CD4-positive, alpha-beta memory T cell (primary cell): Measurements from ENCODE around the gene EIF4G1. TPM values are rescaled to one million over a fixed set of nuclear protein-coding genes. Genes with fewer than 3 reads are reported as not detected.
"Not testable (repeated sequence)": the region's sequence is repeated elsewhere in the genome, so short reads cannot be mapped to it uniquely, and the experiment has no call there.

ENCODE experiments used
- CTCF ChIA-PET: fragments of 350-600 bp; sonication (Branson Sonifier 250); formaldehyde crosslinking; loops from one replicate; lab custom pipeline; 2021; ENCODE audit warnings: inconsistent platforms; ENCODE audit not compliant: partially characterized antibody; lab: Charles Lee
- POLR2A ChIA-PET: fragments of 350-600 bp; sonication (Branson Sonifier 250); formaldehyde crosslinking; loops from one replicate; lab custom pipeline; 2021; ENCODE audit not compliant: partially characterized antibody; lab: Charles Lee
- DNase-seq, 5 donors: peaks; one replicate each; pipeline versions ENCODE4 v3.0.0 to v3.0.0-alpha.2; 2020 to 2022; ENCODE audit warnings: mixed read lengths in 1 of 5
- H3K27ac ChIP-seq: one replicate; pipeline ENCODE4 v1.7.0; 2013; ENCODE audit warnings: low read depth, low read length
- H3K27me3 ChIP-seq: 2 replicates; pipeline ENCODE4 v1.7.0; 2013; ENCODE audit warnings: mild to moderate bottlenecking, low read length, moderate library complexity; ENCODE audit not compliant: insufficient read depth
- H3K36me3 ChIP-seq: 2 replicates; pipeline ENCODE4 v1.7.0; 2013; ENCODE audit warnings: mild to moderate bottlenecking, low read length, moderate library complexity; ENCODE audit not compliant: insufficient read depth
- H3K4me1 ChIP-seq: 2 replicates; pipeline ENCODE4 v1.7.0; 2013; ENCODE audit warnings: mild to moderate bottlenecking, low read length, moderate library complexity; ENCODE audit not compliant: insufficient read depth
- H3K4me3 ChIP-seq, 2 donors: one replicate each; pipeline ENCODE4 v1.7.0; 2013; ENCODE audit warnings: low read length in 2 of 2, mild to moderate bottlenecking in 1 of 2
- H3K9me3 ChIP-seq, 2 donors: one replicate each; pipeline ENCODE4 v1.7.0; 2013; ENCODE audit warnings: low read length in 2 of 2, control low read depth in 1 of 2; ENCODE audit not compliant: control insufficient read depth in 1 of 2
- H3K27ac Mint-ChIP-seq, 7 donors: one replicate each; pipeline ENCODE4 v1.8.0; 2020 to 2021; ENCODE audit warnings: mixed read lengths in 7 of 7, mild to moderate bottlenecking in 6 of 7, inconsistent platforms in 3 of 7, moderate library complexity in 3 of 7
- H3K27me3 Mint-ChIP-seq, 2 donors: one replicate each; pipeline ENCODE4 v1.8.0; 2020 to 2021; ENCODE audit warnings: mixed read lengths in 2 of 2
- H3K36me3 Mint-ChIP-seq, 2 donors: one replicate each; pipeline ENCODE4 v1.8.0; 2020 to 2021; ENCODE audit warnings: mixed read lengths in 2 of 2, inconsistent platforms in 1 of 2, mild to moderate bottlenecking in 1 of 2
- H3K4me1 Mint-ChIP-seq, 4 donors: one replicate each; pipeline ENCODE4 v1.8.0; 2020 to 2021; ENCODE audit warnings: mixed read lengths in 4 of 4, mild to moderate bottlenecking in 1 of 4
- H3K4me3 Mint-ChIP-seq, 8 donors: one replicate each; pipeline ENCODE4 v1.8.0; 2020 to 2021; ENCODE audit warnings: mixed read lengths in 8 of 8, mild to moderate bottlenecking in 7 of 8, moderate library complexity in 6 of 8, inconsistent platforms in 3 of 8
- H3K9me3 Mint-ChIP-seq, 8 donors: one replicate each; pipeline ENCODE4 v1.8.0; 2020 to 2021; ENCODE audit warnings: mixed read lengths in 8 of 8, mild to moderate bottlenecking in 5 of 8, inconsistent platforms in 3 of 8, moderate library complexity in 1 of 8
- intact Hi-C: fragments of 100-400 bp; cut with micrococcal nuclease; formaldehyde crosslinking; loops from one replicate; pipeline ENCODE4 v1.15.1; 2023
- polyA plus RNA-seq, 2 donors: library from polyadenylated mRNA; unstranded; fragments of 300-500 nt; fragmentation: Illumina TruSeq; gene quantifications; one replicate each; pipeline ENCODE4 v1.2.3, GENCODE V29; 2021
- total RNA-seq, 2 experiments: library from RNA; stranded (reverse); gene quantifications; one replicate each; pipeline ENCODE4 v1.2.3, GENCODE V29; 2021

Gene EIF4G1, protein sequence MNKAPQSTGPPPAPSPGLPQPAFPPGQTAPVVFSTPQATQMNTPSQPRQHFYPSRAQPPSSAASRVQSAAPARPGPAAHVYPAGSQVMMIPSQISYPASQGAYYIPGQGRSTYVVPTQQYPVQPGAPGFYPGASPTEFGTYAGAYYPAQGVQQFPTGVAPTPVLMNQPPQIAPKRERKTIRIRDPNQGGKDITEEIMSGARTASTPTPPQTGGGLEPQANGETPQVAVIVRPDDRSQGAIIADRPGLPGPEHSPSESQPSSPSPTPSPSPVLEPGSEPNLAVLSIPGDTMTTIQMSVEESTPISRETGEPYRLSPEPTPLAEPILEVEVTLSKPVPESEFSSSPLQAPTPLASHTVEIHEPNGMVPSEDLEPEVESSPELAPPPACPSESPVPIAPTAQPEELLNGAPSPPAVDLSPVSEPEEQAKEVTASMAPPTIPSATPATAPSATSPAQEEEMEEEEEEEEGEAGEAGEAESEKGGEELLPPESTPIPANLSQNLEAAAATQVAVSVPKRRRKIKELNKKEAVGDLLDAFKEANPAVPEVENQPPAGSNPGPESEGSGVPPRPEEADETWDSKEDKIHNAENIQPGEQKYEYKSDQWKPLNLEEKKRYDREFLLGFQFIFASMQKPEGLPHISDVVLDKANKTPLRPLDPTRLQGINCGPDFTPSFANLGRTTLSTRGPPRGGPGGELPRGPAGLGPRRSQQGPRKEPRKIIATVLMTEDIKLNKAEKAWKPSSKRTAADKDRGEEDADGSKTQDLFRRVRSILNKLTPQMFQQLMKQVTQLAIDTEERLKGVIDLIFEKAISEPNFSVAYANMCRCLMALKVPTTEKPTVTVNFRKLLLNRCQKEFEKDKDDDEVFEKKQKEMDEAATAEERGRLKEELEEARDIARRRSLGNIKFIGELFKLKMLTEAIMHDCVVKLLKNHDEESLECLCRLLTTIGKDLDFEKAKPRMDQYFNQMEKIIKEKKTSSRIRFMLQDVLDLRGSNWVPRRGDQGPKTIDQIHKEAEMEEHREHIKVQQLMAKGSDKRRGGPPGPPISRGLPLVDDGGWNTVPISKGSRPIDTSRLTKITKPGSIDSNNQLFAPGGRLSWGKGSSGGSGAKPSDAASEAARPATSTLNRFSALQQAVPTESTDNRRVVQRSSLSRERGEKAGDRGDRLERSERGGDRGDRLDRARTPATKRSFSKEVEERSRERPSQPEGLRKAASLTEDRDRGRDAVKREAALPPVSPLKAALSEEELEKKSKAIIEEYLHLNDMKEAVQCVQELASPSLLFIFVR (N-terminal part only)
- total RNA-seq (100 to 1,000 TPM; 236 to 246 TPM), polyA plus RNA-seq (10 to 100 TPM in 1 of 2 donors, 1 to 10 TPM in 1; 3.6 to 51.1 TPM)

DNA sequence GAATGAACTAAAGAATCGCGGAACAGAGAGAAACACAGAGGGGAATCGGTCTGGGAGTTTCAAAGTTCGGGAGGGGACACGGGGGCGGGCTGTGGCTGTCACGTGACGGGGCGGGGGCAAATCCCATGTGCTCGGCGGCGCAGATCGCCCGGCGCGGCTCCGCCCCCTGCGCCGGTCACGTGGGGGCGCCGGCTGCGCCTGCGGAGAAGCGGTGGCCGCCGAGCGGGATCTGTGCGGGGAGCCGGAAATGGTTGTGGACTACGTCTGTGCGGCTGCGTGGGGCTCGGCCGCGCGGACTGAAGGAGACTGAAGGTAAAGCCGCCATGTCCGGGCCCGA is at the start of gene EIF4G1:
EIF4G1 (plus strand) TSS at position 244 of the 337 bp plus-strand sequence. CDS start 1,191 bp downstream, outside the sequence.
- H3K27me3 Mint-ChIP-seq = no peaks in the 10 kb centered on the region
- peak within 1 kb of the TSS; percentile 80 to 93 (median 90) for H3K4me3 Mint-ChIP-seq
- ChIA-PET POLR2A (interaction anchor here (1.4 kb wide), 1 partner anchor 48 kb away, joined by 3 read pairs; no protein-coding TSS in a partner anchor), CTCF (no interaction called here)
- Histone ChIP-seq H3K9me3 (no peaks in the 10 kb centered on the region), H3K27ac (peak within 1 kb of the TSS; percentile 92), H3K27me3 (no peaks in the 10 kb centered on the region), H3K4me3 (peak within 1 kb of the TSS; percentile 65 to 67), H3K4me1 (peaks cover 37% of the 10 kb centered on the region), H3K36me3 (peaks cover 14% of the 10 kb centered on the region)
- peak; percentile 91 to 93 (median 93) for DNase-seq
- H3K4me1 Mint-ChIP-seq = peaks cover 25 to 42% (median 28%) of the 10 kb centered on the region in 4 donors
- intact Hi-C loops = loop anchor here (1.0 to 2.0 kb wide), 4 partner anchors 15 to 140 kb away; partner anchors contain the start of genes ABCF3, AP2M1 and PSMD2
- no peaks in the 10 kb centered on the region for H3K9me3 Mint-ChIP-seq
- H3K27ac Mint-ChIP-seq = peak within 1 kb of the TSS; percentile 93 to 97 (median 96)
- H3K36me3 Mint-ChIP-seq = peaks cover 15 to 30% of the 10 kb centered on the region in 2 donors

DNA sequence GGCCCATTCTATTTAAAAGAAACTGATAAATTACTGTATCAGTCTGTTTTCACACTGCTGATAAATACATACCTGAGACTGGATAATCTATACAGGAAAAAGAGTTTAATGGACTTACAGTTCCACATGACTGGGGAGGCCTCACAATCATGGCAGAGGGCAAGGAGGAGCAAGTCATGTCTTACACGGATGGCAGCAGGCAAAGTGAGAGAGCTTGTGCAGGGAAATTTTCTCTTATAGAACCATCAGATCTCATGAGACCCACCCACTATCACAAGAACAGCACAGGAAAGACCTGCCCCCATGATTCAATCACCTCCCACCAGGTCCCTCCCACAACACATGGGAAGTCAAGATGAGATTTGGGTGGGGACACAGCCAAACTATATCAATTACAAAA is 47.2 kb upstream of the EIF4G1 start:
- DNase-seq, POLR2A ChIA-PET, H3K36me3 ChIP-seq, H3K4me1 Mint-ChIP-seq, H3K4me3 Mint-ChIP-seq, H3K36me3 Mint-ChIP-seq, intact Hi-C loops, H3K9me3 ChIP-seq, H3K4me3 ChIP-seq, H3K9me3 Mint-ChIP-seq, H3K27ac Mint-ChIP-seq, CTCF ChIA-PET, H3K27ac ChIP-seq, H3K27me3 ChIP-seq: not testable (repeated sequence)
- peaks cover 8 to 20% of the 10 kb centered on the region in 2 donors for H3K27me3 Mint-ChIP-seq
- peaks cover 11% of the 10 kb centered on the region for H3K4me1 ChIP-seq

DNA sequence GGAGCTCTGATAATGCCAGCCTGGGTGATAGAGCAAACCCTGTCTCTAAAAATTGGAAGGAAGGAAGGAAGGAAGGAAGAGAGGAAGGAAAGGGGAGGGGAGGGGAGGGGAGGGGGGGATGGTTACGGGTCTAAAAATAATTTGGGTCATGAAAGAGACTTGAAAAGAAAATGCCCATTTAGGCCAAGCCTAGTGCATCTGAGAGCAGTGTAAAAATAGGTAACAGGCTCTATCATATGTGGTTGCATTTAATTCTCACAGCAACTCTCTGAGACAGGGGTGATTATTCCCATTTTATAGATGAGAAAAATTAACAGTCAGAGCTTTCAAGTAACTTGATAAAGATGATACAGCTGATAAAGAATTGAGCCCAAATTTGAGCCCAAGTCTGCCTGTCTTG is 42.1 kb upstream of the EIF4G1 start:
- peaks cover 0 to 6% (median 5%) of the 10 kb centered on the region in 4 donors for H3K4me1 Mint-ChIP-seq
- ChIA-PET POLR2A (no interaction called here), CTCF (interaction anchor here (0.6 to 1.1 kb wide), 2 partner anchors 12 to 45 kb away, joined by 3 to 5 read pairs; no protein-coding TSS in a partner anchor)
- H3K9me3 Mint-ChIP-seq = peaks cover 0 to 4% (median 0%) of the 10 kb centered on the region in 8 donors
- H3K36me3 Mint-ChIP-seq = peaks cover 0 to 6% of the 10 kb centered on the region in 2 donors
- no peak overlapping the region for H3K27ac Mint-ChIP-seq
- no peak overlapping the region for H3K4me3 ChIP-seq
- no peaks in the 10 kb centered on the region for H3K4me1 ChIP-seq
- H3K27me3 ChIP-seq = peaks cover 19% of the 10 kb centered on the region
- H3K36me3 ChIP-seq = no peaks in the 10 kb centered on the region
- peaks cover 25 to 35% of the 10 kb centered on the region in 2 donors for H3K27me3 Mint-ChIP-seq
- no peak for DNase-seq
- no peak overlapping the region for H3K4me3 Mint-ChIP-seq
- no peak overlapping the region for H3K27ac ChIP-seq
- intact Hi-C loops = no loop called here
- H3K9me3 ChIP-seq = no peaks in the 10 kb centered on the region

DNA sequence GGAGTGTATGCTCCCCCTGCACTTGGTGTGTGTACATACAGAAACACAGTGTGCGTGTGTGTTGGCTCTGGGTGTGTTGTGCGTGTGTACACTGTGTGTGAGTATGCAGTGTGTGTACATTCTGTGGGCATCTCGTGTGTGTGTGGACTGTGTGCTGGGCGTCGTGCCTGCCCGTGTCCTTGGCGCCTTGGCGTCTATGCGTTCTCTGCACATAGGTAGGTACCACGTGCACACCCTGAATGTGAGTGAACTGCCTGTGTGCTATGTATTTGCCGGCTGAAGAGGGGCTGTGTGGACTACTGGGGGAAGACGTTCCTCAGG is 39.1 kb upstream of the EIF4G1 start:
- peaks cover 0 to 6% (median 5%) of the 10 kb centered on the region in 4 donors for H3K4me1 Mint-ChIP-seq
- peak overlapping the region in 4 of 8 donors; percentile 6 to 54 (median 38) for H3K4me3 Mint-ChIP-seq
- H3K4me3 ChIP-seq = no peak overlapping the region
- H3K9me3 ChIP-seq = no peaks in the 10 kb centered on the region
- H3K36me3 Mint-ChIP-seq = peaks cover 0 to 6% of the 10 kb centered on the region in 2 donors
- CTCF ChIA-PET = no interaction called here
- H3K27me3 Mint-ChIP-seq = peaks cover 29 to 43% of the 10 kb centered on the region in 2 donors
- POLR2A ChIA-PET = no interaction called here
- H3K36me3 ChIP-seq = no peaks in the 10 kb centered on the region
- peaks cover 20% of the 10 kb centered on the region for H3K27me3 ChIP-seq
- no peak overlapping the region for H3K27ac Mint-ChIP-seq
- H3K9me3 Mint-ChIP-seq = peaks cover 0 to 2% (median 0%) of the 10 kb centered on the region in 8 donors
- intact Hi-C loops = no loop called here
- H3K27ac ChIP-seq = no peak overlapping the region
- no peaks in the 10 kb centered on the region for H3K4me1 ChIP-seq
- no peak for DNase-seq

DNA sequence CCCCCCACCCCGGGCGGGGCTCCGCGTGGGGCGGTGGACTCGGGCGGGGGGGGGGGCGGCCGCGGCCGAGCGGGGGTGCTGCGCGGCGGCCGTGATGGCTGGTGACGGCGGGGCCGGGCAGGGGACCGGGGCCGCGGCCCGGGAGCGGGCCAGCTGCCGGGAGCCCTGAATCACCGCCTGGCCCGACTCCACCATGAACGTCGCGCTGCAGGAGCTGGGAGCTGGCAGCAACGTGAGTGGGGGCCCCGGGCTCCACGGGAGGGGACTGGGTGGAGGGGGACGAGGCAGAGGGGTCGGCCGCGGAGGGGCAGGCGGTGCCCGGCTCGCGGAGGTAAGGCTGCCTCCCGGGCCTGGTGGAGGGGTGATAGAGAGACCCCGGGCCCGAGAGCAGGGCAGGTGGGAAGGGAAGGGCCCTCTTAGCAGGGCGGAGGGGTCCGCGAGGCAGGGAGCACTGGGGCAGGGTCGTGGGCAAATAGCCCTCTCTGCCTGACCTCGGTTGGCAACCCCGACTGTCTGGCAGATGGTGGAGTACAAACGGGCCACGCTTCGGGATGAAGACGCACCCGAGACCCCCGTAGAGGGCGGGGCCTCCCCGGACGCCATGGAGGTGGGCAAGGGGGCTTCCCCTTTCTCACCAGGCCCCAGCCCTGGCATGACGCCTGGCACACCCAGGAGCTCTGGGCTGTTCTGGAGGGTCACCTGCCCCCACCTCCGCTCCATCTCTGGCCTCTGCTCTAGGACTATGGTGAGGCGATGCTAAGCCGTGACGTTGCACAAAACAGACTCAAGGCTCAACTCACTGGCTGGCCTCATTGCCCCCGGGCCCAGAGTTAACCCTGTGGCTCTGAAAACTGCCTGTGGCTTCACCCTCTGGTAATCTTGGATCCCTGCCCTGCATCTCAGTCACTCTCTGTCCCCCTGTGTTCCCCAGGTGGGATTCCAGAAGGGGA is 38.2 kb upstream of the EIF4G1 start, which contains the start of gene ECE2:
ECE2 (plus strand) TSS at position 62 of the 950 bp plus-strand sequence; CDS start at position 194, 132 bp downstream.
- H3K36me3 ChIP-seq = no peaks in the 10 kb centered on the region
- ChIA-PET CTCF (interaction anchor here (0.6 kb wide), 1 partner anchor 357 kb away, joined by 3 read pairs; no protein-coding TSS in a partner anchor), POLR2A (no interaction called here)
- H3K4me1 ChIP-seq = no peaks in the 10 kb centered on the region
- H3K27me3 ChIP-seq = peaks cover 20% of the 10 kb centered on the region
- no peak within 1 kb of the TSS for H3K27ac ChIP-seq
- H3K9me3 Mint-ChIP-seq = peaks cover 0 to 2% (median 0%) of the 10 kb centered on the region in 8 donors
- intact Hi-C loops = no loop called here
- peaks cover 29 to 43% of the 10 kb centered on the region in 2 donors for H3K27me3 Mint-ChIP-seq
- peaks cover 0 to 6% (median 5%) of the 10 kb centered on the region in 4 donors for H3K4me1 Mint-ChIP-seq
- no peak within 1 kb of the TSS for H3K27ac Mint-ChIP-seq
- H3K9me3 ChIP-seq = no peaks in the 10 kb centered on the region
- peaks cover 0 to 6% of the 10 kb centered on the region in 2 donors for H3K36me3 Mint-ChIP-seq
- no peak for DNase-seq
- no peak within 1 kb of the TSS for H3K4me3 ChIP-seq
- H3K4me3 Mint-ChIP-seq = peak within 1 kb of the TSS in 5 of 8 donors; percentile 6 to 68 (median 40)

DNA sequence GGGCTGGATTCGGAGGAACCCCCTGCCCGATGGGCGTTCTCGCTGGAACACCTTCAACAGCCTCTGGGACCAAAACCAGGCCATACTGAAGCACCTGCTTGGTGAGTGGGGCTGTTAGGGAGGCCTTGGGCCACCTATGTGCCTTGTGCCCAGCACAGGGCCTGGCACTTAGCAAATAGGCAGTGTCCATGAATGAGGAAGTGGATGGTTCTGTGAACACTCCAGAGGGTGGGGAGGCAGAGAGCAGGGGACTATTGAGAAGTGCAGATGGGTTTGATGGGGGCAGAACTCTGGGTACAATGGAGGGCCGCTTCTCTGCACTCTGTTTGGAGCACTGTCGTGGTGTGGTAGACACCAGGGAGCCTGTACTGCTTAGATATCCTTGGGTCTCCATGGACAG is 37.0 kb upstream of the EIF4G1 start:
- H3K27ac Mint-ChIP-seq = no peak overlapping the region
- peaks cover 0 to 6% (median 5%) of the 10 kb centered on the region in 4 donors for H3K4me1 Mint-ChIP-seq
- peaks cover 0 to 2% (median 0%) of the 10 kb centered on the region in 8 donors for H3K9me3 Mint-ChIP-seq
- Histone ChIP-seq H3K36me3 (no peaks in the 10 kb centered on the region), H3K4me1 (no peaks in the 10 kb centered on the region), H3K27me3 (peaks cover 20% of the 10 kb centered on the region), H3K4me3 (no peak overlapping the region), H3K27ac (no peak overlapping the region), H3K9me3 (no peaks in the 10 kb centered on the region)
- H3K36me3 Mint-ChIP-seq = peaks cover 0 to 6% of the 10 kb centered on the region in 2 donors
- DNase-seq = no peak
- POLR2A ChIA-PET = no interaction called here
- intact Hi-C loops = no loop called here
- peaks cover 27 to 39% of the 10 kb centered on the region in 2 donors for H3K27me3 Mint-ChIP-seq
- no peak overlapping the region for H3K4me3 Mint-ChIP-seq
- CTCF ChIA-PET = no interaction called here
